Activated CD4-positive, CD25-positive, alpha-beta regulatory T cell treated with anti-CD3 and anti-CD28 coated beads, Interleukin-2, amount 50 U/mL, for 72 hours (primary cell): ENCODE measurements around the gene LINC01488.

Experiments
- DNase-seq: peaks from one replicate; pipeline ENCODE4 v3.0.0; 2021

The LINC01488 gene

GRCh38 chr11:69482322-69482721 lies 859 bp downstream of the LINC01488 start:
- no peak for DNase-seq

GRCh38 chr11:69483170-69483569 lies 1.7 kb downstream of the LINC01488 start:
- no peak for DNase-seq

GRCh38 chr11:69483691-69484426 lies 2.4 kb downstream of the LINC01488 start:
- no peak for DNase-seq

GRCh38 chr11:69484427-69485259 lies 3.2 kb downstream of the LINC01488 start:
- no peak for DNase-seq

- no peak for DNase-seq
Measured at GRCh38 chr11:69485337-69486041, 4.0 kb downstream of the LINC01488 start.

GRCh38 chr11:69486056-69486772 lies 4.8 kb downstream of the LINC01488 start:
- no peak for DNase-seq

- no peak for DNase-seq
Measured at GRCh38 chr11:69486773-69487291, 5.4 kb downstream of the LINC01488 start.

- no peak for DNase-seq
Measured at GRCh38 chr11:69487391-69487790, 5.9 kb downstream of the LINC01488 start.

GRCh38 chr11:69487849-69488542 lies 6.5 kb downstream of the LINC01488 start:
- no peak for DNase-seq

GRCh38 chr11:69488543-69488940 lies 7.1 kb downstream of the LINC01488 start:
- no peak for DNase-seq

GRCh38 chr11:69489031-69489745 lies 7.7 kb downstream of the LINC01488 start:
- no peak for DNase-seq

- no peak for DNase-seq
Measured at GRCh38 chr11:69489746-69490365, 8.4 kb downstream of the LINC01488 start.

- DNase-seq, result no peak
Measured at GRCh38 chr11:69490516-69490915, 9.1 kb downstream of the LINC01488 start.

- no peak for DNase-seq
Measured at GRCh38 chr11:69491071-69492031, 9.9 kb downstream of the LINC01488 start.

GRCh38 chr11:69492201-69492991 lies 10.9 kb downstream of the LINC01488 start:
- no peak for DNase-seq

GRCh38 chr11:69493931-69494821 lies 12.7 kb downstream of the LINC01488 start:
- DNase-seq, result no peak

GRCh38 chr11:69494851-69495250 lies 13.4 kb downstream of the LINC01488 start:
- no peak for DNase-seq
